GM21529 (cell line): Measurements from ENCODE around the gene RBM4.
"Not testable (repeated sequence)": the region's sequence is repeated elsewhere in the genome, so short reads cannot be mapped to it uniquely, and the experiment has no call there.

ENCODE experiments used
- ATAC-seq: cut with Tn5 transposase; IDR thresholded peaks from one replicate; pipeline ENCODE4 v1.9.1; 2021; ENCODE audit not compliant: unreplicated experiment

RBM4 gene

DNA sequence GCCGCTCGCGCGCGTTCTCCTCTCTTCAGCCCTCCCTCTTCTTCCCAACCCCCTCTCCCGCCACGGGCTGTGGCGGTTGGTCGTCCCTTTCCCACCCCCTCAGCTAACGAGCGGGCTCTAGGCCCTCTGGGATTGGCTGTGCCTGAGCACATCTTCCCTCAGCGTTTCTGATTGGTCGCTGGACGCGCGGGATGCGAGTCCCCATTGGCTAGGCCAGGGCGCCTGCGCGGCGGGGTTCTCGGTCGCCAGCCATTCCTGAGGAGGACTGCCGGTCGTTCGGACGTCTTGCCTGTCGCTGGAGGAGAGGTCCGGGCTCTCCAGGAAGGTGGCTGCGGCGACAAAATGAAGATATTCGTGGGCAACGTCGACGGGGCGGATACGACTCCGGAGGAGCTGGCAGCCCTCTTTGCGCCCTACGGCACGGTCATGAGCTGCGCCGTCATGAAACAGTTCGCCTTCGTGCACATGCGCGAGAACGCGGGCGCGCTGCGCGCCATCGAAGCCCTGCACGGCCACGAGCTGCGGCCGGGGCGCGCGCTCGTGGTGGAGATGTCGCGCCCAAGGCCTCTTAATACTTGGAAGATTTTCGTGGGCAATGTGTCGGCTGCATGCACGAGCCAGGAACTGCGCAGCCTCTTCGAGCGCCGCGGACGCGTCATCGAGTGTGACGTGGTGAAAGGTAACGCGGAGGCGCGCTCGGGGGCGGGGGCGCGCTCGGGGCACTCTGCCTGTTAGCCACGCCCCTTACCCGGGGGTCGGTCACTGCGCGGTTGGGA is 21.9 kb upstream of the RBM4 start, which contains the start of gene RBM14:
RBM14 (plus strand) TSS at position 252 of the 776 bp plus-strand sequence; CDS start at position 343, 91 bp downstream.
- ATAC-seq, result peak; percentile 89

DNA sequence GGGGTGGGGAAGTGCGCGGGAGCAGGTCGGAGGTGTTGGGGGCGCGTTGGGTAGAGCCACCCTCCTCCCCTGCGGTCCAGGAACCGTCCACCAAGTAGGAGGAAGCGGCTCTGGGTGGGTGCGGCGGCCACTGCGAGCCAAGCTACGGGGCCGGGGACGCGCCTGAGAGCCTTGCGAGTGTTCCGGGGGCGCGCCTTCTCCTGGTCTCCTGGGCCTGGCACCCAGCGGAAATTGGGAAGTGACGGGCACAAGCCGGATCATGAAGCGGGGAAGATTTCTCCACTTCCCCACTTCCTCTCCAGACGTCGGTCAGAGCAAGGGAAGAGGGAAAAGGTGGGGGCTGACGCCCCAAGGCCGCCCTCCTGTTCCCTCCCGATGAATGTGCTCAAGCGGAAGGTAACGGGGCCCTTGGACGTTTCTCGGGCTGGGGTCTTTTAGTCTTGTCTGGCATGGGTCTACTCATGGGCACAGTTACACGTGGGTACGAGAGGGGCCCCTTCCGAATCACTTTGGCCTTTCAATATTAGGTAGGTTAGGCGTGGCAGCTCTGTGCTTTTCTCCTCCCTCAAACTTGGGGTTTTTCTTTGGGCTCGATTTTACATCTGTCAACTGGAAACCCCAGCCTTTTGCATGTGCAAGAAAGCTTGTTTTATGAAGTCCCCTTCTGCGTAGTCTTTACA is 21.2 kb upstream of the RBM4 start:
- no peak for ATAC-seq

- ATAC-seq, result no peak
Measured at GRCh38 chr11:66619080-66619554, 19.4 kb upstream of the RBM4 start.

DNA sequence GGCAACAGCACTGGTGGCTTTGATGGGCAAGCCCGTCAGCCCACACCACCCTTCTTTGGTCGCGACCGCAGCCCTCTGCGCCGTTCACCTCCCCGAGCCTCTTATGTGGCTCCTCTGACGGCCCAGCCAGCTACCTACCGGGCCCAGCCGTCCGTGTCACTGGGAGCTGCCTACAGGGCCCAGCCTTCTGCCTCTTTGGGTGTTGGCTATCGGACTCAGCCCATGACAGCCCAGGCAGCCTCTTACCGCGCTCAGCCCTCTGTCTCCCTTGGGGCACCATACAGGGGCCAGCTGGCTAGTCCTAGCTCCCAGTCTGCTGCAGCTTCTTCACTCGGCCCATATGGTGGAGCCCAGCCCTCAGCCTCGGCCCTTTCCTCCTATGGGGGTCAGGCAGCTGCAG is 14.1 kb upstream of the RBM4 start:
- ATAC-seq, result no peak

- ATAC-seq, result no peak
Measured at GRCh38 chr11:66625041-66625751, 13.3 kb upstream of the RBM4 start.

DNA sequence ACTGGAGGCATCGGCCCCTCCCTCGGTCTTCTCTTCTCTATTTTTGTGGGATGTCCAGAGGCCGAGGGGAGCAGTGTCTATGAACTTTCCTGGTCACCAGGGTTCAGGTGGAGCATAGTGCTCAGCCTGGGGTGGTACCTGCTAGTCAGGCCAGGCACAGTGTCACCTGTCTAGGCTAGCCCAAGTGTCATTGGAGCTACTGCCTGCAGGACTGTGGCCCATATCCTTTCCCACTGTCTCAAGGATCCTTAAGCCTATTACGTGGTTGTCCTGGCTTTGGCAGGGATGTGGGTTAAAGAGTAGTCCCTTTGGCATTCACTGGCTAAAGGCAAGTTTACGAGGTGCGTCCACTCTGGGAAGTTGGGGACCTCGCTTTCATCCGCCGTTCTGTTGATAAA is 12.8 kb upstream of the RBM4 start:
- no peak for ATAC-seq

GRCh38 chr11:66626382-66626781 is 12.1 kb upstream of the RBM4 start:
- no peak for ATAC-seq

GRCh38 chr11:66626926-66627325 is 11.6 kb upstream of the RBM4 start:
- ATAC-seq, result no peak

DNA sequence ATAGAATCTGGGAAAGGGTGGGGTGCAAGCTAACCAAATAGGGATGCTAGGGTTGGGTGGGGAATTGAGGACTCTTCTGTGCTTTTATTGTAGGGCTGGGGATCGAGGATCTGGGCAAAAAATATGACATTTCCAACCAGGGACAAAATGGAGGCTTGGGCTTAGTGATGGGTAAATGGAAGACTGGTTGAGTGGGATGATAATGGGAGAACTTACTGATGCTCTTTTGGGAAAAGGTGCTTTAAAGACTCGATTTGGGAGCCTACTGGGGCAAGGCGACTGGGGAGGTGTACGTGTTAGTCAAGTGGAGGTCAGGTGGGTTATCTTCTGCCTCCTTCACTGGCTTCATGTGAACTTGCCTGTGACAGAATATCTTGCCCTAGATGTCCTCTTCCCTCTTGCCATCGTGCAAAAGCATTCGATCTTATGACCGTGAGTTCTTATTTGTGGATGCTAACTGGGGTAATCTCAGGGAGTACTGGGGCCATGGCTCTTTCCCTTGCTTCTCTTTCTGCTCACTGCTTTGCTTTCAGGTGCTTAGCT is 10.4 kb upstream of the RBM4 start:
- ATAC-seq, result no peak

- no peak for ATAC-seq
Measured at GRCh38 chr11:66629356-66629755, 9.1 kb upstream of the RBM4 start.

GRCh38 chr11:66631883-66632282 is 6.6 kb upstream of the RBM4 start:
- ATAC-seq, result no peak

DNA sequence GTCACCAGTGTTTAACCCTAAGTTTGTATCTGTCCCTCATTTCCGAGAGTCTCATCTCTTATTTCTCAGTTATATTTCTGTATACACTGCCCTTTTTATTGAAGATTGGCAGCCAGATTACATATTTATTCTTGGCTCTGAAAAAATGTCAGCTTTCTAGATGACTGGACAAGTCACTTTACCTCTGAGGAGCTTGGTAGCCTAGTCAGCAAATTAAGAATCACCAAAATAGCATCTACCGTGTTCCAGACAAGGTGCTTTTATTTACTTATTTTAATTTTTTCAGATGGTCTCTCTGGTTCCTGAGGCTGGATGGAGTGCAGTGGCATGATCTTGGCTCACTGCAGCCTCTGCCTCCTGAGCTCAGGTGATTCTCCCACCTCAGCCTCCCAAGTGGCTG is 5.6 kb upstream of the RBM4 start:
- ATAC-seq, result no peak

DNA sequence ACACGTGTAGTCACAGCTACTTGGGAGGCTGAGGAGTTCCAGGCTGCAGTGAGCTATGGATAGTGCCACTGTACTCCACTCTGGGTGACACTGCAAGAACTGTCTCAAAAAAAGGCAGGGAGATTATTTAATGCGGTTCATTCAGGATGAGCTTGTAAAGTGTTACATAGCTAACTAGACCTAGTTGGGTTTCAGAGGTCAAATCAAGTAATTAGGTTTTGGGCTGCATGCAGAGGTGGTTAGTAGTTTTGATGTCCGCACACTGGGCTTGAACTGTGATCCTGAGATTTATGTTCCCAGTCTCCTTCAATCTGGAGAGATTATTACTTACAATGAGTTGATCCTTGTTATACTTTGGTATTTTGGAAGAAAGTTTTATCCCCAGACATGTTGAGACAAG is 2.1 kb upstream of the RBM4 start:
- ATAC-seq, result no peak

- ATAC-seq, result no peak
Measured at GRCh38 chr11:66637557-66638176, 836 bp upstream of the RBM4 start.

GRCh38 chr11:66639066-66639813 is 737 bp downstream of the RBM4 start:
- no peak for ATAC-seq

DNA sequence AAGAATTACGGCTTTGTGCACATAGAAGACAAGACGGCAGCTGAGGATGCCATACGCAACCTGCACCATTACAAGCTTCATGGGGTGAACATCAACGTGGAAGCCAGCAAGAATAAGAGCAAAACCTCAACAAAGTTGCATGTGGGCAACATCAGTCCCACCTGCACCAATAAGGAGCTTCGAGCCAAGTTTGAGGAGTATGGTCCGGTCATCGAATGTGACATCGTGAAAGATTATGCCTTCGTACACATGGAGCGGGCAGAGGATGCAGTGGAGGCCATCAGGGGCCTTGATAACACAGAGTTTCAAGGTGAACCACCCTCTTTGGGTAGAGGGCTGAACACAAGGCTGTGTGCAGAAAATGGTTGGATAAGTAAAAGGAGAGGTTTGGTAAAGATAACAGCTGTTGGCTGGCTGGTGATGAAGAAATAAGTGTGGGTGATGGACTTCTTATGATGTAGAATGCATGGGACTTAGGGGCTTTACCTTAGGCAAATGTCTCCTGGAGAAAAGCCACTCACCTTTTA is 1.4 kb downstream of the RBM4 start:
- ATAC-seq, result not testable (repeated sequence)

DNA sequence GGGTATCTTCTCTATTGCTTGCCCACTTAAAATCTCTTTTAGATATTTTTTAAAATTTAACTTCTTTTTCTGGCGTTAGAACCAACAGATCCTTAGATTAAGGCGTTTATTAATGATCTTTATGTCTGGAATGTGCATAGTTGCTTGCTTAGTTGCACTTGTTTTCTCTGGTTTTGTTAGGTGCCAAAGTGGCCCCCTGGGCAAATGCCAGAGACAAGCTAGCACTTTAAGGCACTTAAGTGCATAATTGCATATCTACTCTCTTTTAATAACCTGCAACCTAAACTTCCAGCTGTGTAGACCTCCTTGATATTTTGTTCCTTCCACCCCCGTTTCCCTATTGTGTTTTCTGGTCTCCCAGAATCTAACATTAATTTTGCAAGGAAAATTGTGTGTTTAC is 3.3 kb downstream of the RBM4 start:
- no peak for ATAC-seq

DNA sequence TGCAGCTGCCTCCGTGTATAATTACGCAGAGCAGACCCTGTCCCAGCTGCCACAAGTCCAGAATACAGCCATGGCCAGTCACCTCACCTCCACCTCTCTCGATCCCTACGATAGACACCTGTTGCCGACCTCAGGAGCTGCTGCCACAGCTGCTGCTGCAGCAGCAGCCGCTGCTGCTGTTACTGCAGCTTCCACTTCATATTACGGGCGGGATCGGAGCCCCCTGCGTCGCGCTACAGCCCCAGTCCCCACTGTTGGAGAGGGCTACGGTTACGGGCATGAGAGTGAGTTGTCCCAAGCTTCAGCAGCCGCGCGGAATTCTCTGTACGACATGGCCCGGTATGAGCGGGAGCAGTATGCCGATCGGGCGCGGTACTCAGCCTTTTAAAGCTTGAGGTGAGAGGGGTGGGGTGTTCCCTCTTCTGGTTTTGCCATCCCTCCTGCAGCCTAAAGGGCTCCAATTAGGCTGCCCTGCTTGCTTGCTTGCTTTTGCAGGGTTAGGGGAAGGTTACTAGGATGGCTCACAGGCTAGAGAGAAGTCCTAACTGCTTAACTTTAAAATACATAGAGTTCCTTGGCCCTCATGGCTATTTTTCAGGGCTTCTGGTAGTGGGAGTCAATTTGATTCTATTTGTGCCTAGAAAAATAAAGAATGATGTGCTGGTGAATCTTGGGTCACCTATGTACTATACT is 5.4 kb downstream of the RBM4 start:
- ATAC-seq, result no peak

DNA sequence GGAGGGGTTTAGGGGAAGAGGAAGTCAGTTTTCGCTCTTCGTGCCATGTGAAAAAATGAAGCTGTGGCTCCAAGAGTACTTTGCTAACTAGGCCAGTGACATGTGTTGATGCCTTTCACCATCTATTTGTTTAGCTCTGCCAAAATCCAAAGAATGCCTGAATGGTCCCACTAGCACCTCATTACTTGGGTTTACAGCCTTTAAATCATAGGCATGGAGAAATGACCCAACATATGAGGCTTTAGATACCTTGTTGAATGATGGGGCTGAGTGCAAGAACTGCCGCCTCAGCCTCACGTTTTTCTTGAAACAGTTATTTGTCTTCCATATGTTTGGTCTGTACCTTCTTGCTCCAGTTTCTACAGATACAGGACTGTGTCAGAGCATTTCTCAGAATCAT is 8.3 kb downstream of the RBM4 start:
- ATAC-seq, result no peak
